SIG-M5 (cell line): ENCODE results near the gene ACBD4.

ENCODE experiments used
- DNase-seq: peaks from one replicate; lab custom pipeline; 2025; lab: John Stamatoyannopoulos, UW

The ACBD4 gene

GRCh38 chr17:45135192-45135977 is at the start of gene ACBD4:
Gene ACBD4, plus strand, starts transcription at chr17:45135687. Its CDS starts 458 bp downstream, at chr17:45136145.
- DNase-seq, result peak; percentile 96

- DNase-seq, result no peak
Measured at GRCh38 chr17:45086391-45086790, 49.1 kb upstream of the ACBD4 start.

- no peak for DNase-seq
Measured at GRCh38 chr17:45086865-45087503, 48.5 kb upstream of the ACBD4 start.

- no peak for DNase-seq
Measured at GRCh38 chr17:45087504-45087975, 47.9 kb upstream of the ACBD4 start.

GRCh38 chr17:45087978-45088377 is 47.5 kb upstream of the ACBD4 start:
- DNase-seq, result no peak

- no peak for DNase-seq
Measured at GRCh38 chr17:45088741-45089140, 46.7 kb upstream of the ACBD4 start.

GRCh38 chr17:45090711-45091110 is 44.8 kb upstream of the ACBD4 start:
- DNase-seq, result no peak

GRCh38 chr17:45091778-45092425 is 43.6 kb upstream of the ACBD4 start:
- DNase-seq, result no peak

- no peak for DNase-seq
Measured at GRCh38 chr17:45092911-45093430, 42.5 kb upstream of the ACBD4 start.

- no peak for DNase-seq
Measured at GRCh38 chr17:45093444-45094110, 41.9 kb upstream of the ACBD4 start.

- no peak for DNase-seq
Measured at GRCh38 chr17:45096141-45096540, 39.3 kb upstream of the ACBD4 start.

GRCh38 chr17:45096926-45097325 is 38.6 kb upstream of the ACBD4 start:
- no peak for DNase-seq

GRCh38 chr17:45098081-45098868 is 37.2 kb upstream of the ACBD4 start:
- no peak for DNase-seq

- no peak for DNase-seq
Measured at GRCh38 chr17:45098869-45099616, 36.4 kb upstream of the ACBD4 start.

- DNase-seq, result no peak
Measured at GRCh38 chr17:45101546-45101882, 34.0 kb upstream of the ACBD4 start.

GRCh38 chr17:45101883-45102811 is 33.3 kb upstream of the ACBD4 start:
- no peak for DNase-seq

- no peak for DNase-seq
Measured at GRCh38 chr17:45102856-45103255, 32.6 kb upstream of the ACBD4 start.

GRCh38 chr17:45103269-45103795 is 32.2 kb upstream of the ACBD4 start:
- no peak for DNase-seq

GRCh38 chr17:45104029-45104428 is 31.5 kb upstream of the ACBD4 start:
- DNase-seq, result no peak
